ENCODE results near the gene MTMR10.

DNA sequence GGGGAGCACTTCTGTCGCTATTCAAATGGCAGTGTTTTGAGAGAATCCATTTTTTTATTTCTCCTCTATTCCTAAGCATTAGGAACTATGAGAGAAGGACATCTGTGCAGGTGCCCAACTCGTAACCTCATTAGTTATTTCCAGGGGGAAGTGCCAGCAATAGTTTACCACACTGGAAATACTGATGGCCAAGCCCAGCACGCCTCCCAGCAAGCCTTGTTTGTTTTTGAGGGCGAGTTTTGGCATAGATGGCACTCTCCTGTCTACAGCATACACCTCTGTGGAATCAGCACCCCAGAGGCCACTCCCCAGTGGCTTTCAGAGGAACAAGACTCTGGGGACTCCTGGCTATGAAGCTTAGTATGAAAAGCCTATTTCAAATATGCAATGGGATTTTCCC lies 51.1 kb downstream of the MTMR10 start:
- TF ChIP-seq CTCF (IDR thresholded peaks at IDR 0.05 in 4 of 5, conservative IDR thresholded peaks at IDR 0.05 in 1 of 5) = no peak
- no peak for TF ChIP-seq POLR2A (IDR thresholded peaks at IDR 0.05)

All from gastrocnemius medialis (tissue), 4 donors.